PFSK-1 (cell line): ENCODE measurements around the gene SMIM24.

Experiments
- FOXP2 ChIP-seq: optimal IDR thresholded peaks from 2 replicates; pipeline ENCODE3; 2011; ENCODE audit warnings: borderline replicate concordance, control low read depth, inconsistent platforms; ENCODE audit not compliant: insufficient read depth; ENCODE audit errors: extremely low read length, extremely low read depth
- POLR2AphosphoS5 ChIP-seq: IDR thresholded peaks from 2 replicates; pipeline ENCODE4 v1.6.1; 2012; ENCODE audit warnings: low read depth, mild to moderate bottlenecking, control low read depth, low read length, moderate library complexity
- REST ChIP-seq, 2 experiments: IDR thresholded peaks; 2 replicates each; pipeline versions ENCODE4 v1.6.1 to v1.8.0; 2011 to 2012; ENCODE audit warnings: low read depth in 2 of 2, low read length in 2 of 2, control low read depth in 1 of 2, inconsistent platforms in 1 of 2, mild to moderate bottlenecking in 1 of 2, moderate library complexity in 1 of 2; ENCODE audit not compliant: insufficient read depth in 1 of 2
- SIN3A ChIP-seq: IDR thresholded peaks from 2 replicates; pipeline ENCODE4 v1.6.1; 2012; ENCODE audit warnings: mild to moderate bottlenecking, low read length, moderate library complexity, borderline replicate concordance; ENCODE audit not compliant: insufficient read depth
- TAF1 ChIP-seq: IDR thresholded peaks from 2 replicates; pipeline ENCODE4 v1.6.1; 2012; ENCODE audit warnings: low read length, control low read depth, borderline replicate concordance; ENCODE audit not compliant: insufficient read depth

SMIM24 gene

DNA sequence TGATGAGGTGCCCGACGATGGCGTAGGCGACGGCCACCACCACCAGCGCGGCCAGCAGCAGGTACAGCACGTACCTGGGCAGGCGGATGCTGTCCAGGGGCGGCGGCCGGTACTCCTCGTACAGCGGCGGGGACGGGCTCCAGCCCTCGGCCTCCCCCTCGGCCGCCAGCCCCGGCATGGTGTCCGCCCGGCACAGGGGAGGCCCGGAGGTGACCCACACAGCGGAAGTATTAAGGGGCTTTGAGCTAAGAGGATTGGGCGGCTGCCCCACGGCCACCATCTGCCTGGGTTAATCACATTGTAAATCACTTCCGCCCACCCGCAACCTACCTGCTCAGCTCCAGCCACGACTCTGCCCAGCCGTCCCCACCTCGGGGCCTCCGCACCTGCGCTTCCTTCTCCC lies 2.9 kb upstream of the SMIM24 start, which contains the start of gene SMIM44:
TSS of gene SMIM44 (minus strand) at position 216 of the 403 bp plus-strand sequence. CDS start at position 178, 38 bp downstream.
- TF ChIP-seq SIN3A (no peak), FOXP2 (no peak), POLR2AphosphoS5 (no peak), TAF1 (no peak)

DNA sequence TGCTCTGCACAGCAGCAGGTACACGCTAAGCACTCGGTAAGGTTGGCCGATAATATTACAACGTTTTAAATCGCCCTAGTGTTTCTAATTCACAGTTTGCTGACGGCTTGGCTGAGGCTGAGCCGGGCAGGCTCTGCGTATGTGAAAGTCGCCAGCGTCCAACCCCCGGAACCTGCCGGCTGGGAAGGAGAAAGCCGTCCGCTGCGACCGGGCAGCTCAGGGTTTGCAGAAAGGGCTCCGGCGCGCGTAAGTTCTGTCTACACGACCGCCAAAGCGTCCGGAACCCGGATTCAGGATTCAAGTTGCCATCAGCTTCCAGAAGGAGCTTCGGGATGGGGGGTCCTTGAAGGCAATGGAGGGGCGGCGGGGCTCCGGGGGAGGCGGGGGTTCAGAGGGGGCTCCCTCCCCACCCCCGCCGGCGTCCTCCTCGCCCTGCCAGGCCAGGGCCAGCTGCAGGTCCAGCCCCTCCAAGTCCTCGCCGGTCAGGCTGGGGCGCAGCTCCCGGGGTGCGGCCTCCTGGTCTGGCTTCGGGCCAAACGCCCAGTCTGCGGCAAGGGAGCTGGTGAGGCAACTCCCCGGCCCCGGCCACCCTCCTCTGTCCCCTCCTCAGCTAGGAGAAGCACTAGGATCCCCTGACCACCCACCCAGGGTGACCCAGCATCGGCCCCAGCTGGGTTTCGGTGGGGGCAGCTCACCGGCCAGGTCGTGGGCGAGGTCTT lies 2.3 kb upstream of the SMIM24 start:
- TF ChIP-seq REST (IDR thresholded peaks at IDR 0.05; ENCODE audit: insufficient read depth in 1 of 2, low read depth in 2 of 2, low read length in 2 of 2) (no peak), FOXP2 (no peak)

DNA sequence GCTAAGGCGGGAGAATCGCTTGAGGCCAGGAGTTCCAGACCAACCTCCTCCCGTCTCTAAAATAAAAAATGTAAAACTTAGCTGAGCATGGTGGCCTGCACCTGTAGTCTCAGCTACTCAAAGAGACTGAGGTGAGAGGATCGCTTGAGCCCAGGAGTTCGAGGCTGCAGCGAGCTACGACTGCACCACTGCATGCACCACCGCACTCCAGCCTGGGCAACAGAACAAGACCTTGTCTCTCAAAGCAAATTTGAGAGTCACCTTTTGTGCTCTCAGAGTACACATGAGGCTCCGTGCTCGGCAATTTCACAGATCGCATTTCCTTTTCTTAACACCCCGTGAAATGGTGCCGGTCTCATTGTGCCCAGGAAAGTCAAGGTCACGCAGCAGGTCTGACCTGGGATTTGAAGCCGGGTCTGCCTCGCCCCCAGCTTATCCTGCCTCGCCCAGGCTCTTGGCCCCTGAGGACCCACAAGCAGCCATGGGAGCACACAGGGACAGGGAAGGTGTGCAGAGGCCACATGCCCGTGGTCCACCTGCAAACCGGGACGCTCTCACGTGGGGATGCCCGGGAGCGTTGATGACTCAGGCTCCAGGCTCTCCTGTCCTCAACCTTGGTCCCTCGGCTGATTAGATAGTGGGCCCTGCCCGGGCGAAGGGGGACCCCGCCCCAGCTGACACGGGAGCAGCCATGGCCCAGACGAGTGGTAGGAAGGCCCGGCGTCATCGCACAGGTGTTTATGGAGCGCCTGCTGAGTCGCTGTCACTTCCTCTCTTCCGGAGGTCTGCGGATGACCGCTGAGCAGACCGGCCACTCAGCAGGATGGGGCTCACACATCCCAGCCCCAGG lies 1.1 kb upstream of the SMIM24 start:
- TF ChIP-seq REST (IDR thresholded peaks at IDR 0.05; ENCODE audit: insufficient read depth in 1 of 2, low read depth in 2 of 2, low read length in 2 of 2) (no peak), FOXP2 (no peak), SIN3A (no peak), TAF1 (no peak), POLR2AphosphoS5 (no peak)

- no peak for TF ChIP-seq REST (IDR thresholded peaks at IDR 0.05; ENCODE audit: insufficient read depth in 1 of 2, low read depth in 2 of 2, low read length in 2 of 2)
- TF ChIP-seq POLR2AphosphoS5, result no peak
- no peak for TF ChIP-seq SIN3A
- no peak for TF ChIP-seq TAF1
- no peak for TF ChIP-seq FOXP2
These were observed 500 bp downstream of the SMIM24 start for GRCh38 chr19:3479834-3480215.

DNA sequence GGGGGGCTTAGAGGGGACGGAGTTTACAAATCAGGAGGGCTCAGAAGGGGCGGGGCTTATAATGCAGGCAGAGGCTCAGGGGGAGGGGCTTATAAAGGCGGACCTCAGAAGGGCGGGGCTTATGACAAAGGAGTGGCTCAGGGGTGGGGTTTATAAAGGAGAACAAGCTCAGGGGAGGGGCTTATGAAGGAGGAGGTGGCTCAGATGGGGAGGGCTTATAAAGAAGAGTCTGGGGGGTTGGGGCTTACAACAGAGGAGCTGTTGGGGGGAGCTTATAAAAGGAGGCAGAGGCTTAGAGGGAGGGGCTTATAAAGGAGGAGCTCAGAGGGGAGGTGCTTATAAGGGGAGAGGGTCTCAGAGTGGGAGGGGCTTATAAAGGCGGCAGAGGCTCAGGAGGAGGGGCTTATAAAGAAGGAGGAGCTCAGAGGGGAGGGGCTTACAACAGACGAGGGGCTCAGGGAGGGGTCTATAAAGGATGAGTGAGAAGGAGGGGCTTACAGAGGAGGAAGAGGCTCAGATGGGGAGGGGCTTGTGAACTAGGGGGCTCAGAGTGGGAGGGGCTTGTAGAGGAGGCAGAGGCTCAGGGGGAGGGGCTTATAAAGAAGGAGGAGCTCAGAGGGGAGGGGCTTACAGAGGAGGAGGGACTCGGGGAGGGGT lies 1.0 kb downstream of the SMIM24 start:
- no peak for TF ChIP-seq POLR2AphosphoS5
- TF ChIP-seq REST (IDR thresholded peaks at IDR 0.05; ENCODE audit: insufficient read depth in 1 of 2, low read depth in 2 of 2, low read length in 2 of 2), result no peak
- no peak for TF ChIP-seq FOXP2
- no peak for TF ChIP-seq SIN3A
- no peak for TF ChIP-seq TAF1
